Muscle layer of duodenum (tissue), 2 donors: Measurements from ENCODE around the gene MB.
A peak's percentile ranks its signal among the peaks of the same experiment; 100 is the strongest.

Experiments
- H3K27ac ChIP-seq: one replicate; pipeline ENCODE4 v1.7.0; 2013; ENCODE audit warnings: mild to moderate bottlenecking, low read length
- H3K27me3 ChIP-seq: one replicate; pipeline ENCODE4 v1.7.0; 2013; ENCODE audit warnings: low read depth, mild to moderate bottlenecking, control low read depth, low read length
- H3K36me3 ChIP-seq, 2 donors: one replicate each; pipeline ENCODE4 v1.7.0; 2013; ENCODE audit warnings: low read length in 2 of 2, control low read depth in 1 of 2, mild to moderate bottlenecking in 1 of 2; ENCODE audit not compliant: insufficient read depth in 2 of 2, control insufficient read depth in 1 of 2
- H3K4me1 ChIP-seq, 2 donors: one replicate each; pipeline ENCODE4 v1.7.0; 2013; ENCODE audit warnings: low read length in 2 of 2, mild to moderate bottlenecking in 2 of 2, control low read depth in 1 of 2, moderate library complexity in 1 of 2; ENCODE audit not compliant: insufficient read depth in 2 of 2, control insufficient read depth in 1 of 2
- H3K4me3 ChIP-seq, 2 donors: one replicate each; pipeline ENCODE4 v1.7.0; 2013; ENCODE audit warnings: low read length in 2 of 2, low read depth in 1 of 2, mild to moderate bottlenecking in 1 of 2
- H3K9me3 ChIP-seq, 2 donors: one replicate each; pipeline ENCODE4 v1.7.0; 2013; ENCODE audit warnings: low read length in 2 of 2, control low read depth in 1 of 2, mild to moderate bottlenecking in 1 of 2; ENCODE audit not compliant: control insufficient read depth in 1 of 2
- donor health status: healthy.

MB gene

DNA sequence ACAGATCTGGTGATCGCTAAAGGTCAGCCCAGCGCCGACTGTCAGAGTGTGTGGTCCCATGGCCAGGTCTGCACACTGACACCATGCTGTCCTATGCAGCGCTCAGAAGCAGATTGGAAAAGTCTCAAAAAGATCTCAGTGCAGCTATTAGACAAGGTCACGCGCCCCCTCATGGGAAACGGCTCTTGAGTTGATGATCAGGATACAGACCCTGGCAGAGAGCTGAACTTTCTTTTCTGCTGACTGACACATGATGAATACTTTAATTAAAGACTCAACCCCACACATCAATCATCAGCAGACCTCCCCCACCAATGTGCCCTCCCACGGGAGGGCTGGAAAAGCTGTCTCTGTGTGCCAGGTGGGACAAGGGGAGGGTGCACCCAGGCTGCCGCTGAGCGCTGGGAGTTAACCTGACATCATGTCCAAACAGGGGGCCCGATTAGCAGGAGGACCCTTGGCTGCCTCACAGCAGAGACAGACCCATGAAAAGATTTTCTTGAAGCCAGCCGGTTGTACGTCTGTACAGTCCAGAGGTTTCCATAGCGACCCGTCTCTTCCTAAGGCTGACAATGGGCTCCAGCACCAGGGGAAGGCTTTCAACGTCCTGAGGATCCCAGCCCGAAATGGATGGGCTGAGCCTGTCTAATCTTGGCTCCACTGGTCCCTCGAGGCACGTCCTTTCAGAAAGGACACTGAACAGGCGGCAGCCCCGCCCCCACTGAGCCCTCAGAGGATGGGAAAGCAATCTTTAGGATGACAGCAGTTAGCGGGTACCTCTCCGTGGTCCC lies 49.6 kb downstream of the MB start:
- Histone ChIP-seq H3K27me3 (no peaks in the 10 kb centered on the region), H3K36me3 (no peaks in the 10 kb centered on the region), H3K9me3 (no peaks in the 10 kb centered on the region), H3K27ac (no peak overlapping the region), H3K4me3 (peak overlapping the region in 1 of 2 donors; percentile 20), H3K4me1 (peaks cover 10 to 34% of the 10 kb centered on the region in 2 donors)

- H3K27me3 ChIP-seq = no peaks in the 10 kb centered on the region
- no peak overlapping the region for H3K4me3 ChIP-seq
- H3K27ac ChIP-seq = no peak overlapping the region
Measured at GRCh38 chr22:35564975-35565867, 51.9 kb downstream of the MB start.

DNA sequence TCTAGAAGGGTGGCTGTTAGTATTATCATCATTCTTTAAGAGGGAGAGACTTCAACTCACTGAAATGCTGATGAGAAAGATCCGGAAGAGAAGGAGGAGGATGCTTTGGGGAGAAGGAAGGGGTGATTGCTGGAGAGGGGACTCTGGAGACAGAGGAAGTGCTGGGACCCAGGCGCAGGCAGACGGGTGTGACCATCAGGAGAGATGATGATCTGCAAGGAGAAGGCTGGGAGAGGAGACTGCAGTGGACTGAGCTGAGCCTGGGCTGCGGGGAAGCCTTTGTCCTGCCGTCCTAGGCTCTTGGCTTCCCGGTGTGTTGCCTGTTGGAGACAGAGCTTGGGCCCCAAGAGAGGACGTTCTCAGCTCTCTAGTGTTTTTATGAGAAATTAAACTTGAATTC lies 53.9 kb downstream of the MB start:
- Histone ChIP-seq H3K4me1 (peaks cover 6 to 37% of the 10 kb centered on the region in 2 donors), H3K9me3 (no peaks in the 10 kb centered on the region), H3K36me3 (no peaks in the 10 kb centered on the region), H3K4me3 (no peak overlapping the region), H3K27ac (no peak overlapping the region), H3K27me3 (no peaks in the 10 kb centered on the region)

More at GRCh38 chr22:35564975-35565867, 51.9 kb downstream of the MB start:
- H3K36me3 ChIP-seq = no peaks in the 10 kb centered on the region
- H3K4me1 ChIP-seq = peaks cover 10 to 38% of the 10 kb centered on the region in 2 donors
- H3K9me3 ChIP-seq = no peaks in the 10 kb centered on the region

DNA sequence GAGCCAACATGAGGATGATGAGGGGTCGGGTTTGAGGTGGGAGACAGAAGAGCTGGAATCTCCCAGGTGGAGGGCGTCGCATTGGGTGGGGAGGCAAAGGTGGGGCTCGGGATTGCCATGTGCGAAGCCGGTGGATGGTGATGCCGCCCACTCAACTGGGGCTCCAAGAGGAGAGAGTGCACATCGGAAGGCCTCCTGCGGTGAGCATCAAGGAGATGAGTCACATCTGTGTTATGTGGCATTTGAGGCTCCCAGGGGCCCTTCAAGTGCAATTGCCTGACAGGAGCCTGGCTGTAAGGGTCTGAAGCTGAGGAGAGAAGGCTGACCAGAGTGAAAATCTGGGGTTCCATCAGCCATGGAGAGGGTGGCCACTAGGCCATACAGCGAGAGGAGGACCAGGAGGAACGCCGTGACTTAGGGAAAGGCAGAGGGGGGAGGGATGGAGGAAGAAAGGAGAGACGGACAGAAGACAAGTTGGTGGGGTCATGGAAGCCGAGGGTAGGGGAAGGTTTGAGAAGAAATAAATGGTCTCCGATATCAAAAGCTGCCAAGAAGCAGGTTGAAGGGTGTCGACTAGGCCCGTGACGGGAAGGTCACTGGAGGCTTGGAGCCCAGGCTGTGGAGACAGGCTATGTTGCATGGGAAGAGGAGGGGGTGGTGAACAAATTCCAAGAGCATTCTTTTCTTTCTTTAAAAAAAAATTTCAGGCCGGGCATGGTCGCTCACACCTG lies 55.2 kb downstream of the MB start:
- peaks cover 6 to 25% of the 10 kb centered on the region in 2 donors for H3K4me1 ChIP-seq
- H3K27ac ChIP-seq = no peak overlapping the region
- H3K36me3 ChIP-seq = no peaks in the 10 kb centered on the region
- H3K9me3 ChIP-seq = no peaks in the 10 kb centered on the region
- H3K4me3 ChIP-seq = no peak overlapping the region
- H3K27me3 ChIP-seq = no peaks in the 10 kb centered on the region

DNA sequence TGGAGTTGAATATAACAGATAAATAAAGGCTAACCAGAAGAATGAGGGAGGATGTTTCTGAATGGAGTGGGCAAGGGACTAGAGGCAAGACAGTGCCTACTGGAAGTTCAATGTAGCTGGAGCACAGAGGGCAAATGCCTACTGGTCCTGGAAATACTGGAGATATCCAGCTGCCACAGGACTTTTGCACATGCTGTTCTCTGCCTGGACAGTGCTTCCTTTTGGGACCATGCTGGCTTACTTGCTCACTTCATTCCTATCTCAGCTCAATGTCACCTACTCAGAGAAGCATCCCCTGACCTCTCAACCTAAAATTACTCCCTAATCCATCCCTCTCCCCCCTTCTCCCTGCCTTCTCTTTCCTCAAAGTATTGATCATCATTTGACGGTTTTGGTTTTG lies 56.3 kb downstream of the MB start:
- H3K36me3 ChIP-seq = no peaks in the 10 kb centered on the region
- H3K27me3 ChIP-seq = no peaks in the 10 kb centered on the region
- H3K9me3 ChIP-seq = no peaks in the 10 kb centered on the region
- no peak overlapping the region for H3K4me3 ChIP-seq
- peaks cover 6 to 20% of the 10 kb centered on the region in 2 donors for H3K4me1 ChIP-seq
- no peak overlapping the region for H3K27ac ChIP-seq

DNA sequence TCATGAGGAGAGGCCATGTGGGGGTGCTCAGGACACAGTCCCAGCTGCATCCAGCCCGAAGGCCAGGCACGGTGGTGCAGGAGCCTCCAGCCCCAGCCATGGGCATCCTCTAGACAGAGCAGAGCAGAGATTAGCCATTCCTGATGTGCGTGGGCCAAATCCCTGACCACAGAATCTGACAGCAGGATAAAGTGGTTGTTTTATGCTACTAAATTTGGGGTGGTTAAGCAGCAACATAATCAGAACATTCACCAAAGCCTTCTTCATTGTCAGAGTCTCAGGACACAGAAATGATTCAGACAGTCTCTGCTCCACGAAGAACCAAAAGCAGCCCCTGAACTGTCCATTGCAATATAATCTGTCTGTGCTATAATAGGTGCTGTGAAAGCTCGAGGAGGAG lies 56.8 kb downstream of the MB start:
- no peak overlapping the region for H3K4me3 ChIP-seq
- no peak overlapping the region for H3K27ac ChIP-seq
- H3K9me3 ChIP-seq = no peaks in the 10 kb centered on the region
- no peaks in the 10 kb centered on the region for H3K27me3 ChIP-seq
- peaks cover 6 to 16% of the 10 kb centered on the region in 2 donors for H3K4me1 ChIP-seq
- H3K36me3 ChIP-seq = no peaks in the 10 kb centered on the region

GRCh38 chr22:35559354-35560005 lies 57.6 kb downstream of the MB start:
- no peaks in the 10 kb centered on the region for H3K9me3 ChIP-seq
- H3K36me3 ChIP-seq = no peaks in the 10 kb centered on the region
- peaks cover 0 to 7% of the 10 kb centered on the region in 2 donors for H3K4me1 ChIP-seq
- no peak overlapping the region for H3K27ac ChIP-seq
- H3K27me3 ChIP-seq = no peaks in the 10 kb centered on the region
- H3K4me3 ChIP-seq = no peak overlapping the region

DNA sequence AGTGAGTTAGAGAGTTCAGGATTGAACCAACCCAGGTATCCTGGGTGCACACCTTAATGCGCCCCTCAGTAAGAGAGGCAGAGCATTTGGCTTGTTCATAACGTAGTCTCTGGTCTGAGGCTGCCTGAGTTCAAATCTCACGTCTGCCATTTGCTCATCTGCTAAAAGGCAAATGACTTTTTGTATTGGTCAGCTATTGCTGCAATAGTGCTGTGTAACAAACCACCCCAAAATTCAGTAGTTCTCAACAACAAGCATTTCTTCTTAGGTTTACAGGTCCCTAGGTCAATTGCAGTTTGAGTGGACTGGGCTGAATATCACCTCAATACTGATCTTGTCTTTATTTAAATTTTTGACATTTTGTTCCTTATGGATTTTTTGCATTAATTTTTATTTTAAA lies 58.4 kb downstream of the MB start:
- Histone ChIP-seq H3K4me1 (peaks cover 0 to 3% of the 10 kb centered on the region in 2 donors), H3K36me3 (no peaks in the 10 kb centered on the region), H3K27ac (no peak overlapping the region), H3K9me3 (no peaks in the 10 kb centered on the region), H3K4me3 (no peak overlapping the region), H3K27me3 (no peaks in the 10 kb centered on the region)

DNA sequence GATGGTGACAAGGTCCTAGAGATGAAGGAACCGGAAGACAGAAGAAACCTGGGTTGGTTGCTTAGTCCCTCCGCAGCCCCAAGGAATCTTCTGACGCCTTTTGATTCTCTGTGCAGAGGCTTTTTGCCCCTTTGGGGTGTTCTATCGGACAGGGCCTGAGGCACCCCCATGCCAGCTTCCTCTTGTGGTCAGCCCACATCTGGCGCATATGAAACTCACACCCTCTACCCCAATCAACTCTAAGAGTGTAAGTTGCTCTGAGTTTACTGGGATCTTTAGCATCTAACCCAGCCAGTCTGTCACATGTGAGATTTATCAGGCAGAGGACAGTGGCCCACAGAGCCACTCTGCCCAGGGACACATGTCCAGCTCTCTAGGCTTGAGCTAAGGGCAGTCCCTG lies 59.1 kb downstream of the MB start:
- H3K4me1 ChIP-seq = peaks cover 0 to 3% of the 10 kb centered on the region in 2 donors
- no peaks in the 10 kb centered on the region for H3K36me3 ChIP-seq
- no peaks in the 10 kb centered on the region for H3K27me3 ChIP-seq
- H3K27ac ChIP-seq = no peak overlapping the region
- no peak overlapping the region for H3K4me3 ChIP-seq
- no peaks in the 10 kb centered on the region for H3K9me3 ChIP-seq
